Activated T-helper 2 cell treated with anti-CD3 and anti-CD28 coated beads, Interferon-gamma antibody, Interleukin-2, Interleukin-4, amounts not matched to agents 10 μg/mL and 5 μg/mL and 100 μg/mL, durations not matched to agents 14 hours and 24 hours and 36 hours (primary cell): ENCODE results near the gene GPR156. TPM values are rescaled to one million over a fixed set of nuclear protein-coding genes. Genes with fewer than 3 reads are reported as not detected.
"Not testable (repeated sequence)": the region's sequence is repeated elsewhere in the genome, so short reads cannot be mapped to it uniquely, and the experiment has no call there.

Source experiments
- DNase-seq: peaks from one replicate; pipeline ENCODE4 v3.0.0; 2021; ENCODE audit warnings: low spot score
- H3K27ac Mint-ChIP-seq: one replicate; pipeline ENCODE4 v1.8.0; 2021; ENCODE audit warnings: mixed read lengths
- H3K27me3 Mint-ChIP-seq: one replicate; pipeline ENCODE4 v1.8.0; 2021; ENCODE audit warnings: low read depth, mixed read lengths
- H3K36me3 Mint-ChIP-seq: one replicate; pipeline ENCODE4 v1.8.0; 2021; ENCODE audit warnings: low read depth, mixed read lengths
- H3K4me1 Mint-ChIP-seq: one replicate; pipeline ENCODE4 v1.8.0; 2021; ENCODE audit warnings: low read depth, mixed read lengths
- H3K4me3 Mint-ChIP-seq: one replicate; pipeline ENCODE4 v1.8.0; 2021; ENCODE audit warnings: low read depth, mild to moderate bottlenecking, moderate library complexity, mixed read lengths
- H3K9me3 Mint-ChIP-seq: one replicate; pipeline ENCODE4 v1.8.0; 2021; ENCODE audit warnings: mixed read lengths
- intact Hi-C: fragments of 100-400 bp; cut with micrococcal nuclease; formaldehyde crosslinking; loops from one replicate; pipeline ENCODE4 v1.15.1; 2023
- total RNA-seq: library from RNA; stranded (reverse); gene quantifications from 2 replicates; pipeline ENCODE4 v1.2.3, GENCODE V29; 2022

The GPR156 gene
- total RNA-seq = not detected in 2 replicates

- Mint-ChIP-seq H3K4me3 (no peak within 1 kb of the TSS), H3K36me3 (no peaks in the 10 kb centered on the region), H3K27me3 (peaks cover 54% of the 10 kb centered on the region), H3K9me3 (no peaks in the 10 kb centered on the region), H3K4me1 (no peaks in the 10 kb centered on the region), H3K27ac (no peak within 1 kb of the TSS)
- intact Hi-C loops = no loop called here
- DNase-seq = no peak
Observed at GRCh38 chr3:120284747-120285507, at the start of gene GPR156. GPR156 (minus strand) TSS chr3:120285222; CDS start chr3:120244098, 41,124 bp downstream.

DNA sequence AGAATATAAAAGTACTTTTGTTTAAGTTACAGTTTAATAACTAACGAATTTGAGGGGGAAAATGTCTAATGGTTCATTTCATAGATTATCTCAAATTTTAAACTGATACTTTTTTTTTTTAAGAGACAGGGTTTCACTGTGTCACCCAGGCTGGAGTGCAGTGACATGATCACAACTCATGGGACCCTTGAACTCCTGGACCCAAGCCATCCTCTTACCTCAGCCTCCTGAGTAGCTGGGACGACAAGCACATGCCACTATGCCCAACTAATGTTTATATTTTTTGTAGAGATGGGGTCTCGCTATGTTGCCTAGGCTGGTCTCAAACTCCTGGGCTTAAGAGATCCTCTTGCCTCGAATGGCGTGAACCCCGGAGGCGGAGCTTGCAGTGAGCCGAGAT lies 47.6 kb upstream of the GPR156 start:
- no peak for DNase-seq
- Mint-ChIP-seq H3K4me3 (no peak overlapping the region), H3K9me3 (no peaks in the 10 kb centered on the region), H3K27ac (no peak overlapping the region), H3K36me3 (peaks cover 50% of the 10 kb centered on the region), H3K4me1 (peaks cover 7% of the 10 kb centered on the region), H3K27me3 (no peaks in the 10 kb centered on the region)
- intact Hi-C loops = no loop called here

DNA sequence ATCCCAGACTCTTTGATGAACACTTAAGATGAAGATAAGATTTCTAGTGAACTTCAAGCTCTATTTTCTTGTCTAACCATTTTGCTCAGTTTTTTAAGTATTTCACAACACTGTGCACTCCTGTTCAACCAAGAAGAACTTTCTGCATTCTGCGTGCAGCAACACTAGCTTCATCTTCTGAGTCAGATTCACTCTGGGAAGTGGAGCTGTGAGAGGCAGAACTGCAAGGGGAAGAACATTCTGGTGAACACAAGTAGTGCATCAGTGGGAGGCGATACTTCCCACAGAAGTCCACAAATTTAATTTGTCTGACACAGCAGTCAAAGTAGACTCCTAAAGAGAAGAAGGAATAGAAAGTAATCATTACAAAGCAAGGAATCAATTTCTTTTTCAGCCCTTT lies 46.1 kb upstream of the GPR156 start:
- Mint-ChIP-seq H3K4me1 (peaks cover 6% of the 10 kb centered on the region), H3K9me3 (no peaks in the 10 kb centered on the region), H3K27ac (no peak overlapping the region), H3K4me3 (no peak overlapping the region), H3K36me3 (peaks cover 45% of the 10 kb centered on the region), H3K27me3 (no peaks in the 10 kb centered on the region)
- intact Hi-C loops = no loop called here
- DNase-seq = no peak

GRCh38 chr3:120326784-120327183 lies 41.8 kb upstream of the GPR156 start:
- peaks cover 7% of the 10 kb centered on the region for H3K4me1 Mint-ChIP-seq
- no peak overlapping the region for H3K27ac Mint-ChIP-seq
- no peaks in the 10 kb centered on the region for H3K9me3 Mint-ChIP-seq
- DNase-seq = no peak
- H3K27me3 Mint-ChIP-seq = no peaks in the 10 kb centered on the region
- no peak overlapping the region for H3K4me3 Mint-ChIP-seq
- intact Hi-C loops = no loop called here
- H3K36me3 Mint-ChIP-seq = peaks cover 36% of the 10 kb centered on the region

DNA sequence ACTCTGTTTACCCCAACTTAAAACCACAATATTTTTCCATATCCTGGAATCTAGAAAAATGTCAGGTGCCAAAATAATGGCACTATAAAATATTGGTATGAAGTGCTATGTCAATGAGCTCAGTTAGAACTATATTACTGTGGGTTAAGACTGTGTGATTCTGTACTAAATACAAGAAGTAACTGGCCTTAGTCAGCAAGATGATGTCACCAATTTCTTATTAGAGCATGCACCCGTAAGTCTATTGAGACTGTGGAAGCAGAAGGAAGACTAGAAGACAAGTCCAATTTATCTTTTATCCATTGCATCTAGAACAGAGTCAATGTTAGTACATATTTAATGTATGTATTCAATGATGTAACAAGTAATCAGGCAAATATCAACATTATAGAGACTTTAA lies 39.2 kb upstream of the GPR156 start:
- intact Hi-C loops = no loop called here
- Mint-ChIP-seq H3K27me3 (no peaks in the 10 kb centered on the region), H3K4me3 (no peak overlapping the region), H3K36me3 (peaks cover 24% of the 10 kb centered on the region), H3K4me1 (peaks cover 7% of the 10 kb centered on the region), H3K27ac (no peak overlapping the region), H3K9me3 (no peaks in the 10 kb centered on the region)
- DNase-seq = no peak

- H3K9me3 Mint-ChIP-seq = not testable (repeated sequence)
Observed at GRCh38 chr3:120323761-120324160, 38.7 kb upstream of the GPR156 start.

DNA sequence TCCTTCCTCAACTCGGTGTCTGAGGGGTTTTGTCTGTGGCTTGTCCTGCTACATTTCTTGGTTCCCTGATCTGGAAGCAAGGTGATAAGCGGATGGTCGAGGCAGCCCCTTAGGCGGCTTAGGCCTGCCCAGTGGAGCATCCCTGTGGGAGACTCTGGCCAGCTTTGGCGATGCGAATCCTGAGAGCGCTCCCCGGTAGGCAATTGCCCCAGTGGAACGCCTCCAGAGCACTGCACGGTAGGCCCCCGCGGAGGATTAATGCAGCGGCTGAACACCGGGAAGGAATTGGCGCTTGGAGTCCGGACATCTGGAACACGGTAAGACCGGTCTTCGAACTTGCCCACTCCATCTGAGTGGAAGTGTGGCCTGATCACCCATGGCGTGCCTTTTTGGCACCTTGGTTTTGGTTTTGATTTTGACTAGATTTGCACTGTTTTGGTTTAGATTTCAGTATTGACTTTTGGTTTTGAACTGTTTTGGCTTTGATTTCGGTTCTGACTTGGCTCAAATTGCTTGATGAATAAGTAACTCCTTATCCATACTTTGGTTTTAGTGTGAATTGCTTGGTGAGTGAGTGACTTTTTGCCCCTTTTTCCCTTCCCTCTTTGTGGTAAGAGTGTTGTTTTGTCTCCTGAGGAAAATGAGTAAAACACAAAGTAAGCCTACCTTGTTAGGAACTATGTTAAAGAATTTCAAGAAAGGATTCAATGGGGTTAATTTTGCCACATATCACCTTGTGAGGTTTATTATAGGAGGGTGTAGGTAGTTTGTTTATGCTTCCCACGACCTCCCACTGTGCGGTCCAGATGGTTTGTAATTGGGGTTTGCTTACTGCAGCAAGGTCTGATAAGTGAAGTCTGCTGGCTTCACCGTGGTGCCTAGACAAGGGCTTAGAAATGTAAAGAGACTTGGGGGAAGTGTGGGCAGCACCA lies 27.1 kb upstream of the GPR156 start:
- Mint-ChIP-seq H3K9me3 (peaks cover 24% of the 10 kb centered on the region), H3K27me3 (peaks cover 4% of the 10 kb centered on the region), H3K4me3 (no peak overlapping the region), H3K36me3 (peaks cover 5% of the 10 kb centered on the region), H3K4me1 (peaks cover 4% of the 10 kb centered on the region), H3K27ac (no peak overlapping the region)
- DNase-seq = no peak
- intact Hi-C loops = loop anchor here (10.0 kb wide), 1 partner anchor 63 kb away; no protein-coding TSS in a partner anchor

More at GRCh38 chr3:120323761-120324160, 38.7 kb upstream of the GPR156 start:
- H3K27ac Mint-ChIP-seq, H3K4me3 Mint-ChIP-seq, H3K4me1 Mint-ChIP-seq, H3K27me3 Mint-ChIP-seq, intact Hi-C loops, DNase-seq: not testable (repeated sequence)
- H3K36me3 Mint-ChIP-seq = peaks cover 24% of the 10 kb centered on the region

DNA sequence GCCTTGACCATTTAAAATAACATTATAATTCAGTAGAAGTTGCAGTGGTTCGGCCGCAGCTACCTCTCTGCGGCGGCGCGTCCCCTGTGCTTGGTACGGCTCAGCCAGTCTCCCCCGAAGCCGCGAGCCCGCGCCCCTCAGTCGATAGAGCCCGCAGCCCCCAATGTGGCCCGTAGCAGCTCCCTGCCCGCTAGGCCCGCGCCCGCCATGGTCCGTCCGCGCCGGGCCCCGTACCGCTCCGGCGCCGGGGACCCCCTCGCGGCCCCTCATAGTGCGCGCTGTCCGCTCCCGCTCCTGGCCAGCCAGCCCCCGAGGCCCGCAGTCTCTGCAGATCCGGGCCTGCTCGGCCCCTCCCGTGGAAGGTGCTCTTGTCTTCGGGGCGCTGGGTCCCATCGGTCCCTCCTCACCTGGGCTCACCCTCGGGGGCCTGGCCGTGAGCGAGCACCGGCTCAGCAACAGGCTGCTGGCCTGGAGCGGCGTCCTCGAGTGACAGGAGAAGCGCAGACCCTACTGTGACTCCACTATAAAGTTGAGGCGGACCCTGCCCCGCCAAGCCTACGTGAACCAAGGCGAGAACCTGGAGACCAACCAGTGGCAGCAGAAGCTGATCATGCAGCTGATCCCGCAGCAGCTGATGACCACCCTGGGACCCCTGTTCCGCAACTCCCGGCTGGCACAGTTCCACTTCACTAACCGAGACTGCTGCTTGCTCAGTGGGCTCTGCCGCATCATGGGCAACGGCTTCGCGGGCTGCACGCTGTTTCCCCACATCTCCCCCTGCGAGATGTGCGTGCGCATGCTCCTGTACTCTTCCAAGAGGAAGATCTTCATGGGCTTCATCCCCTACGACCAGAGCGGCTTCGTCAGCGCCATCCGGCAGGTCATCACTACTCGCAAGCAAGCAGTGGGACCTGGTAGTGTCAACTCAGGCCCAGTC lies 21.8 kb upstream of the GPR156 start:
- intact Hi-C loops = no loop called here
- DNase-seq = no peak
- Mint-ChIP-seq H3K4me1 (no peaks in the 10 kb centered on the region), H3K27ac (no peak overlapping the region), H3K36me3 (no peaks in the 10 kb centered on the region), H3K9me3 (no peaks in the 10 kb centered on the region), H3K4me3 (no peak overlapping the region), H3K27me3 (peaks cover 9% of the 10 kb centered on the region)

DNA sequence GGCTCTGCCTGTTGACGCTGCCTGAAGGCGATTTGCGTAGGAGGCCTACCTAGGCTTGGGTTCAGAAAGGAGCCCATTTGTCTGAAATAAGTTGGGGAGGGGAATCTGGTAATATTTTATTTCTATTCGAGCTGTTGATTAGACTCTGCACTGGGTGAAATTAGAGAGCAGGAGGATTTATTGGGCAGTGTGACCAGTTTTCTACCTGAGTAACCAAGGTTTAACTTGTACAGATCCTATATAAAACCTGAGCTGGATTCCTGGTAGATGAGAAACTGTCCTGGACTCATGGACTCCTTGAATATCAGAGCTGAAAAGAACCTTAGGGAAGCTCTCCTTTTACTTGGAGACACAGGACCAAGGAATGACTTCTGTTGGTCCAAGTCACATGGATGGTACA lies 19.6 kb upstream of the GPR156 start:
- Mint-ChIP-seq H3K9me3 (no peaks in the 10 kb centered on the region), H3K4me1 (no peaks in the 10 kb centered on the region), H3K27ac (no peak overlapping the region), H3K27me3 (peaks cover 11% of the 10 kb centered on the region), H3K36me3 (no peaks in the 10 kb centered on the region), H3K4me3 (no peak overlapping the region)
- DNase-seq = no peak
- intact Hi-C loops = no loop called here

DNA sequence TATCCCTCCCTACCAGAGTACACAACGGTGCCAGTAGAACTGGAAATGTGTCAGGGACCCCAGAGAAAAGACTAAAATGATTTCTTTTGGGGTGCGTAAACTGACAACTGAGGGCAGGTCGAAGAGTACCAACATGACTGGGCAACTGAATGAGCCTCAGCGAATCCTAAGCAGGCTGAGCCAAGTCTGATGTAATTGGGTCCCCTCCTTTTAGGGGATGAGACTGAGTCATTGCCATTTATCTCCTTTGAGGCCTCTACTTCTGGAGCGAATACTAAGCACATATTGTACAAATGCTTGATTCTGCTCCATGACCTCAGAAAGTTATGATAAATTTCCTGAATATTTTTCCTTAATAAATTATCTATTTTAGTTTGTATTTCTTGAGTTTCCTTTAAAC lies 17.3 kb upstream of the GPR156 start:
- peaks cover 12% of the 10 kb centered on the region for H3K27me3 Mint-ChIP-seq
- H3K36me3 Mint-ChIP-seq = no peaks in the 10 kb centered on the region
- no peak overlapping the region for H3K27ac Mint-ChIP-seq
- no peak for DNase-seq
- H3K9me3 Mint-ChIP-seq = no peaks in the 10 kb centered on the region
- intact Hi-C loops = no loop called here
- no peaks in the 10 kb centered on the region for H3K4me1 Mint-ChIP-seq
- no peak overlapping the region for H3K4me3 Mint-ChIP-seq

GRCh38 chr3:120300971-120301370 lies 15.9 kb upstream of the GPR156 start:
- H3K27ac Mint-ChIP-seq = no peak overlapping the region
- intact Hi-C loops = no loop called here
- H3K9me3 Mint-ChIP-seq = no peaks in the 10 kb centered on the region
- no peaks in the 10 kb centered on the region for H3K4me1 Mint-ChIP-seq
- no peak for DNase-seq
- peaks cover 15% of the 10 kb centered on the region for H3K27me3 Mint-ChIP-seq
- H3K4me3 Mint-ChIP-seq = no peak overlapping the region
- H3K36me3 Mint-ChIP-seq = no peaks in the 10 kb centered on the region

- intact Hi-C loops = no loop called here
- H3K9me3 Mint-ChIP-seq = peaks cover 2% of the 10 kb centered on the region
- H3K27me3 Mint-ChIP-seq = peaks cover 15% of the 10 kb centered on the region
- no peak overlapping the region for H3K4me3 Mint-ChIP-seq
- no peak overlapping the region for H3K27ac Mint-ChIP-seq
- H3K36me3 Mint-ChIP-seq = no peaks in the 10 kb centered on the region
- H3K4me1 Mint-ChIP-seq = no peaks in the 10 kb centered on the region
- no peak for DNase-seq
Observed at GRCh38 chr3:120299403-120299802, 14.4 kb upstream of the GPR156 start.
